ENCODE results near the gene NXN.
"Not testable (repeated sequence)": the region's sequence is repeated elsewhere in the genome, so short reads cannot be mapped to it uniquely, and the experiment has no call there.

The NXN gene

DNA sequence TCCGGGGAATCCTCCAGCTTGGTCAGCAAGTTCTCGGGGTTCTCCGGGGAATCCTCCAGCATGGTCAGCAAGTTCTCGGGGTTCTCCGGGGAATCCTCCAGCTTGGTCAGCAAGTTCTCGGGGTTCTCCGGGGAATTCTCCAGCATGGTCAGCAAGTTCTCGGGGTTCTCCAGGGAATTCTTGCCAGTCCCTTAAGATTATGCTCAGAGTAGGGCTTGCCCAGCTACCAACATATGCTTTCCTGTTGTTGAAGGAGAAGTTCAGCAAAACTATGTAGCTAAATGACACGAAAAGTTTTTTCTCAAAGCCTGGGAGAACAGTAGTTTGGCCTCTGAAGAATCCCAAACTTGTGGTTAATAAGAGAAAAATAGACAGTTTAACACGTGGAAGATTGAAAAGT, 112.3 kb downstream of the NXN start:
- not testable (repeated sequence) for DNase-seq (ENCODE audit: low read depth in 3 of 3, low spot score in 1 of 3)

DNA sequence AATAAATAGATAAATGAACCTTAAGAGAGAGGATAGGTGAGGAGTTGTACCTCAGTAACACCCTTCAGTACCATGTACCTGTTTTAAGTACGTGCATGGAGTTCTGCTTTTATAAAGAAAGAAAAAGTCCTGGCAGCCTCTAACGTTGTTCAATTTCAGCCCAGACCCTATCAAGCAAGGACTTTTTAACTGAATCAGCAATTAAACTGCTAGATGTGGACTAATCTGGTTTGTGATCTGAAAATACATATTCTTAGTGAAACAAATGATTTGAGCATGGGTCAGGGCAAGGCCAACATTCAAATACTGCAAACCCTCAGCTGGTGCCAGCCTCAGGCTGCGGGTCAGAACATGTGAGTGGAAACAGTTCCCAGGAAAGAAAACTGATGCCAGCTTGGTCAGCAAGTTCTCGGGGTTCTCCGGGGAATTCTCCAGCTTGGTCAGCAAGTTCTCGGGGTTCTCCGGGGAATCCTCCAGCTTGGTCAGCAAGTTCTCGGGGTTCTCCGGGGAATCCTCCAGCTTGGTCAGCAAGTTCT, 112.9 kb downstream of the NXN start:
- no peak for DNase-seq (ENCODE audit: low read depth in 3 of 3, low spot score in 1 of 3)

DNA sequence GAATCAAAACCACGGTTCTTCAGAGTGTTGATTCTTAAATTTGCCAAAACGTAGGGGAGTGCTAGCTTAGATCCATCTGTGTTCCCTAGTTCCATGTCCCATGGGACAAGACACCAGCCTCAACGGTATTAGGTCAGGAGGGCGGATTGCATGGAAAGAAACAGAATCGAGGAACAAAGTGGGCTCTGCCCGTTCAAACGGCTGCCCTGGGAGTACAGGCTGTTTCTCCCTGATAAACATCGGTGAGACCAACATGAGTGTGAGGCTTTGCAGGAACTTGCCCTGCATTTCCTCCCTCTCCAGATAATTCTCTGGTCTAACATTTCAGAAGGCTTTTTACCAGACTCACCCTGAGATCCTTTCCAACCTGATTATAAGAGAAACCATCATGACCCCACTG, 115.3 kb downstream of the NXN start:
- no peak for DNase-seq (ENCODE audit: low read depth in 3 of 3, low spot score in 1 of 3)

DNA sequence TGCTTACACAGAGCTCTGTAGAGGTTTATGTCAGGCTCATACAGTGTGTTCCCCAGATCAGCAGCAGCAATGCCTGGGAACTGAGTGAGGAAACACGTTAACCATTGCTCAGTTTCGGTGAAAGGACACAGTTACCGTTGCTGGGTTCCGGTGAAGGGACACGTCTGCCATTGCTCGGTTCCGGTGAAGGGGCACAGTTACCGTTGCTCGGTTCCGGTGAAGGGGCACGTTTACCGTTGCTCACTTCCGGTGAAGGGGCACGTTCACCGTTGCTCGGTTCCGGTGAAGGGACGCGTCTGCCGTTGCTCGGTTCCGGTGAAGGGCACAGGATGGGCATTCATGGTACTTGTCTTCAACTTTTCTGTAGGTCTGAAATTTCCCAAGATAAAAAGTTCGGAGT, 115.7 kb downstream of the NXN start:
- no peak for DNase-seq (ENCODE audit: low read depth in 3 of 3, low spot score in 1 of 3)

DNA sequence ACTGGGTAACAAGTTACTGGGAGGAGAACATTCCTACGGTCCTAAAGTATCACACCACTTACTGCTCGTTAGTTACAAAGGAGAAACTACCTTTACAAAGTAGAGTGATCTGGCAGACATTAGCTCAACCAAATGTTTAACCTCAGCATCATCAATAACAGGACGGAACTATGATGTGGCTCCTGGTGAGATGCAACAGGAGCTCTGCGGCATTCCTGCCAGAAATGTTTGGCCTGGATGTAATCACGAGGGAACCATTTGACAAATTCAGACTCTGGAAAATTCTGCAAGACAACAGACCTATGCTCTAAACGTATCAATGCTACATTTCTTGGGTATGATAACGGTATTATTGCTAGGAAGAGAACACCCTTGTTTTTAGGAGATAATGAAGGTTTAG, 117.0 kb downstream of the NXN start:
- no peak for DNase-seq (ENCODE audit: low read depth in 3 of 3, low spot score in 1 of 3)

DNA sequence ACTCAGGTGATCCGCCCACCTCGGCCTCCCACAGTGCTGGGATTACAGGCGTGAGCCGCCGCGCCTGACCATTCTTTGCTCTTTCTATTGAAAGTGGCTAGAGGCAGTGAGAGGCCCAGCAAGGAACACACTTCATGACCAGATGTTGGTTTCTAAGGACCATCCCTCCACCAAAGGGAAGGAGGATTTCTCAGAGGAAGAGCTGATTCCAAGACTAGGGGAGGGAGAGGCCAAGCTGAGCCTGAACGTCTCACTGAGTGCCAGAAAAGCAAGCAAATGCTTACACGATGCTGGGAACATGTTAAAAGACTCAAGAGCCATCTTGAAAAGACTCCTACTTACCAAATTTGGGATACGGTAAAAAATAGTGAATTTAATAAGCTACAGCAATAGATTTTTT, 118.2 kb downstream of the NXN start:
- no peak for DNase-seq (ENCODE audit: low read depth in 3 of 3, low spot score in 1 of 3)

DNA sequence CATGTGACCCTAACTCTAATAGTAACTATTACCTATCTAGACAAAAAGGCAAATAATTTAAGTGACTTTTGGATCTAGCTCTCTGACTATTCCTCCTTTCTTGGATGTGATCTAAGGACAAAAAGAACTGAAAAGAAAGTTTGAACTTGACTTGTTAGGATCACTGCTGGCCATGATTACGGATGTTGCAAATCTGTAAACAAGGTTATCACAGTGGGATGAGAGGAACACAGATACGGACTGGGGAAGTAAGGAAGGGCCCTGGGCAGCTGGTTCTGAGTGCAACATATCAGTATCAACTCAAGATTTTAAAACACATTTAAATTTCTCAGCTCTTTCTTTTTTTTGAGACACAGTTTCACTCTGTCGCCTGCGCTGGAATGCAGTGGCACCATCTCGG, 118.8 kb downstream of the NXN start:
- DNase-seq (ENCODE audit: low read depth in 3 of 3, low spot score in 1 of 3) = no peak

DNA sequence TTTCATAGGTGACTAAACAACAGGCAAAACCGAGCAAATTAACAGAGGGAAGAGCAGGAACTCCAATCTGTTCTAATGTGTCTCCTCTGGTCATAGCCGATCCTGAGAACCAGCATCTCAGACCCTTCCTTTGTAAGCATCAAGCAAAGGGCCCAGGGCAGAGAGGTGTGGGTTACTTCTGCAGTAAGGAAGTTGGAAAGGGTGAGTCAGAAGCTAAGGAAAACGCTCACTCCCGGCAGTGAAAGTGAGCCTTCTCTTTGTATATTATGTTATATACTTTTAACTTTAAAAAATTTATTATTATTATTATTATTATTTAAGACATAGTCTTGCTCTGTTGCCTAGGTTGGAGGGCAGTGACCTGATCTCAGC, 119.8 kb downstream of the NXN start:
- no peak for DNase-seq (ENCODE audit: low read depth in 3 of 3, low spot score in 1 of 3)

DNA sequence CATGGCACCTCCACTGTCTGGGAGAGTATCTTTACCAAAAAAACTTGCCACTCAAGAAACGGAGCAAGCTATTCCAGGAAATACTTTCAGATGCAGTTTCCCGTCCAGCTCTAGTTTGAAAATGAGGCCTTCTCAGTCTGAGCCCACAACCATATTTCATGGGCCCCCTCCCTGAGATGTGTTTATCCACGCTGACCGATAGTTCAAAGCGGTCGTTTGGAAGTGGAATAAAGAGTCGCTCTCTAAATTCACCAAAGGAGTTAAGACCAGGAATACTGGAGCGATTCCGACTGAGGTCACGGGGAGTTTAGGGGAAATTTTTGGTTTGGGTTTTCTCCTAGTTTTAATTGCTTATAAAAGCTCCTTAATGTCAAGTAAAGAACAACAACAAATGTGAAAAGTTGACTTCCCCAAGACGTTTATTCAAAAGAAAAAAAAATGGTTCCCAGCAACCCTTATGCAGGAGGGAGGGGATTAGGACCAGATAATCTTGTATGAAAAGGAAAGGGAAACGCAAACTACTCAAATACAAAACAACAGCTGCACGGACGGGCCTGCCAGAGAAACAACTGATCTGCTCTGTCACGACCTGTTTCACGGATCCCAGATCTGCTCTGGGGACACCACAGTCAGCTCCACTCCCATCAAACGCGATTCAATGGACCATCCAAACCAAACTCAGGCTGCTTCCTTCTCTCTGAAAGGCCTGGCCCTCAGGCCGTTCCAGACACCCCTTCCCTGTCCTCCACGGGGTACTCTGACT, 120.3 kb downstream of the NXN start:
- DNase-seq (ENCODE audit: low read depth in 3 of 3, low spot score in 1 of 3) = no peak

DNA sequence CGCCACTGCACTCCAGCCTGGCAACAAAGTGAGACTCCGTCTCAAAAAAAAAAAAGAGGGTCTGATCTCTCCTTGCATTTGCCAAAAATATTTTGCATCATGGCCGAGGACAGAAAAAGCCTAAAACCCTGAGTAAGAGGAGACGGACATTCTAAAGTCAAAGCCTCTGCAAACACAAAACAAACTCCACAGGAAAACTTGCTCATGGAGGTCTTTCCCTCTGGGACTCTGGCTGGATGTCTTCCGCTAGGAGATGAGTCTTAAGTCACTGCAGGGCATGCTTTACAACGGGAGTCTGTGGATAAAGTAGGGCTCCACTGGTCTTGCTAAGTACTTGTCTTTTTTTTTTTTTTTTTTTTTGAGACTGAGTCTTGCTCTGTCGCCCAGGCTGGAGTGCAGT, 123.4 kb downstream of the NXN start:
- DNase-seq (ENCODE audit: low read depth in 3 of 3, low spot score in 1 of 3) = no peak

DNA sequence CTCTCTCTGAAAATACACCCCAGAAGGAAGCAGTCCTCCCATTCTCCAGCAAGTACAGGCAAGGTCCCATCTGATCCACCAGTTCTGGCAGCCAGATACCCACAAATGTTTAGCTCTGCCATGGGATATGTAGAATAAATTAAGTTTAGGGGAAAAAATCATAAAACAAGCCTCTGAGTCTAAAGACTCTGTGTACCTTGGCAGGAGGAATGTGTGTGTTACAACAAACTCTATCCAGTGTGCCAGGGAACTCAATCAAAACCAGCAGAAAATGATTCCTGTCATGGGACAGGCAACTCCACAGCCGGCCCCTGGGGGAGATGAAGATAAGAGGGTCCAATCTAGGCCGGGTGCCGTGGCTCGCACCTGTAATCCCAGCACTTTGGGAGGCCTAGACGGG, 124.0 kb downstream of the NXN start:
- no peak for DNase-seq (ENCODE audit: low read depth in 3 of 3, low spot score in 1 of 3)

DNA sequence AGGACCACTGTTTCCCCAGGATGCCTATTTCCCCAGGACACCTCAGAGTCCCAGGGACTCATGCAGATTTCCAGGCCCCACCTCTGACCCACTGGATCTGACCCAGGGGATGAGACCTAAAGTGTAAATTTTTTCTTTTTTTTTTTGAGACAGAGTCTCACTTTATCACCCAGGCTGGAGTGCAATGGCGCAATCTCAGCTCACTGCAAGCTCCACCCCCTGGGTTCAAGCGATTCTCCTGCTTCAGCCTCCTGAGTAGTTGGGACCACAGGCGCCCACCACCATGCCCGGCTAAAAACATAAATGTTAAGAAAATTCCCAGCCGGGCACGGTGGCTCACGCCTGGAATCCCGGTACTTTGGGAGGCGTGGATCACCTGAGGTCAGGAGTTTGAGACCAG, 126.7 kb downstream of the NXN start:
- not testable (repeated sequence) for DNase-seq (ENCODE audit: low read depth in 3 of 3, low spot score in 1 of 3)

DNA sequence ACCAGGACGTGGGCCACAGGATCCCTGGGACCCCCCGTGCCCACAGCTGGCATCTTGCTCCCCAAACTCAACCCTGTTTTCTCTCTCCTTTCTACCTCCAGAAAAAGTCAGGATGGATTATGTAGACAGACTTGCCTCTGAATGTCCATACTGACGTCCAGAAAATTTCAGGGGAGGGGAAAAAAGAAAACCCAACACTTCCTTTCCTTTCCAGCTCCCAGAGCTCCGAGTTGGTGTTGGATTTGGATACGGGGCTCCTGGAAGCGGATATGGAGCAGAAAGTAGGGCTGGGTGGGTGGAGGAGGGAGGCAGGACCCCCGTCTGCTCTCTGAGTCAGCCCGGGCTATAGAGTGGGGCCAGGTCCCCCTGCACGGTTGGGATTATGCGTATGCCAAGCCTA, 127.2 kb downstream of the NXN start:
- no peak for DNase-seq (ENCODE audit: low read depth in 3 of 3, low spot score in 1 of 3)

DNA sequence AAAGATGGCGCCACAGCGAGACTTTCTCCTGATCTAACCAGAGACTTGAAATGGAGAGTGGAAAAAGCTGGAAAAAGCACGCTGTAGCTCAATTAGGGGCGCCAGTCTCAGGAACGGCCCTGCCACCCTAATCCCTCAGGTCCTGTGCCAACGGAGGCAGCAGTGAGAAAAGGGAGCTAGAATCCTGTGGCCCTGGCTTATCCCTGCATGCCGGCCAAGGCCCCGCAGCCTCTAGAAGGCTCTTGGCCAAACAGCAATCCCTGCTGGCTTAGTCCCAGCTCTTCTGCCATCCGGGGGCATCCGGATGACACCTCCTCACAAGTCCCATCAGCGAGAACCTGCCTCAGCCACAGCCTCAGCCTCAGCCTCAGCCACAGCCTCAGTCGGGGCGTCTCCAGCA, 127.7 kb downstream of the NXN start:
- DNase-seq (ENCODE audit: low read depth in 3 of 3, low spot score in 1 of 3) = no peak

DNA sequence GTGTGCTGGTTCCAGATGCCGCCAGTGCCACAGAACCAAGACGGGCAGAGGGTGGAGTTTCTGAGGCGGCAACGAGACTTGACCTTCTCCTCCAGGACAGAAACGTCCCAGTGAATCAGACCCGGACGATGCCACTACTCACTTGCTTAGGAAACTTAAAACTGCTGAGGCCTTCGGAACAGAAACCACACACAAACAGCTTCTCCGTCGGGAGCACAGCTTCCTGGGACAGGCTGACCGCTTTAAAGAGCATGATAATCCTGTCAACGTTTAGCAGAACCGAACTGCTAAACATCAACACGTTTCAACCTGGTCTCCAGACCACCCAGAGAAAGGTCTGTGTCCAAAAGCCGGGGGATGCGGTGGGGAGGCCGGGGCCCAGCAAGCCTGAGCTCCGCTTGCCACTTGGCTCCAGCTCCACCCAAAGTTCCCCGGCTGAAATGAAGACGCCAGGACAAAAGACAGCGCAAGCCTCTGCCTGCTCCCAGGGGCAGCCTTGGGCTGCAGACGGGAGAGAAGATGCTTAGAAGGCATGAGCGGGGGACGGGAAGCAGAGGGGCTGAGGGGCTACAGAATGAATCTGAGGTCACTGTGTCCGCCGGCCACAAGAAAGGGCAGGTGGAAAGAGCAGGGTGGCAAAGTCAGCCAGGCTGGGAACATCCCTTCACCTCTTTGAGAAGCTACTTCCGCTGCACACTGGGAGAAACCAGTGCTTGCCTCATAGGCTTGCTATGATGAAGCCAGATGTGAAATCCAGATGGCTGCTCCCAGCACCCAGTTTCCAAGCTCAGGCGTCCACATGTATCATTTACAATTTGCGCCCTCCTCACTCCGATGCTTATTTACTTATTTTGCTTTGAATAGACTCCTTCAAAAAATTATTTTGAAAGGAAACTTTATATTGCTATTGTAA, 128.5 kb downstream of the NXN start:
- no peak for DNase-seq (ENCODE audit: low read depth in 3 of 3, low spot score in 1 of 3)

DNA sequence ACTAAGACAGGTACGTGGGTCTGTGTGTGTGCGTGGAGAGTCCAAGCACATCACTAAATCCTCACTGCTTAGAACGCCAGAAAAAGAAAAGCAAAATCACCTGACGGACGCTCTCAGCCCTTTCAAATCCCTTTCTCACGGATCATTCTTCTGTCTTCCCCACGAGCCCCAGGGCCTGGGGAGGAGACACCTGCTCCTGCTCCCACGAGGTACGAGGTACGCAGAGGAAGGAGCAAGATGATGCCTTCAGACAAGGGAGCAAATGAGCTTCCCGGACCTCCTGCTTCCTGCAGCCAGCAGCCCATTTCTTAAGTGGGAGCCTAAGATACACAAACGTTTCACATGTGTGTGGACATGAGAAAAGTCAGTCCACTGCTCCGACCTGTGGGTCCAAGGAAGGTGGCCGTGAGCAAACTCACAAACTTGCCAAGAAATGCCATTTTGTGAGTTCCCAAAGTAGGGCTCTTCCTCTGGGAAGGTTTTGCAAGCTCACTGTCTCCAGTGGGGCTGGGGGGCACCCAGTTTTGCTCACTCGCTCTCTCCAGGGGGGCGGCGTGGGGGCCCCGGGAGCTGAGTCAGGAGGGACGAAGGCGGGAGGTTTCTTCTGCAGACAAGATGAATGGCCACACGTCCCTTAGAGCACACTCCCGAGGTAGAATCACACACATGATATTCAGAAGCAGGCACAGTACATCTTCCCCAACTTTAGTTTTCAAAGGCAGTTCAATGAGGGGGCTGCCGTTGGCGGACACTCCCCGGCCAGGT, 129.3 kb downstream of the NXN start:
- no peak for DNase-seq (ENCODE audit: low read depth in 3 of 3, low spot score in 1 of 3)

DNA sequence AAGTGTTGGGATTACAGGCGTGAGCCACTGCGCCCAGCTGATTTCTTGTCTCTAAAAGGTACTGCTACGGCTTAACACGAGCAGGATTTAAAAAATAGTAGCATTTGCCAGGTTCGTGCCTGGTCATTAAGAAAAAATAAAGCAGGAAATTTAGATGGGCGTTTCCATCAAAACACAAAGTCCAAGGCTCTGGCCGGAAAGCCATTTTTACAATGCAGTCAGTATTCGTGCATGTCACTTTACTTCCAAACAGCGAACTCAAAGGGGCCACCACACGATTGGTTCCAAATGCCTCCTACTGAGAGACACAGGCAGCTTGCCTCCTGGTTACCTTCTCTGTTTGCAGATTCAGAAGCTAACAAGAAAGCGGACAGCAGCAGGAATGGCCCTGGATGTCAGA, 131.2 kb downstream of the NXN start:
- no peak for DNase-seq (ENCODE audit: low read depth in 3 of 3, low spot score in 1 of 3)

DNA sequence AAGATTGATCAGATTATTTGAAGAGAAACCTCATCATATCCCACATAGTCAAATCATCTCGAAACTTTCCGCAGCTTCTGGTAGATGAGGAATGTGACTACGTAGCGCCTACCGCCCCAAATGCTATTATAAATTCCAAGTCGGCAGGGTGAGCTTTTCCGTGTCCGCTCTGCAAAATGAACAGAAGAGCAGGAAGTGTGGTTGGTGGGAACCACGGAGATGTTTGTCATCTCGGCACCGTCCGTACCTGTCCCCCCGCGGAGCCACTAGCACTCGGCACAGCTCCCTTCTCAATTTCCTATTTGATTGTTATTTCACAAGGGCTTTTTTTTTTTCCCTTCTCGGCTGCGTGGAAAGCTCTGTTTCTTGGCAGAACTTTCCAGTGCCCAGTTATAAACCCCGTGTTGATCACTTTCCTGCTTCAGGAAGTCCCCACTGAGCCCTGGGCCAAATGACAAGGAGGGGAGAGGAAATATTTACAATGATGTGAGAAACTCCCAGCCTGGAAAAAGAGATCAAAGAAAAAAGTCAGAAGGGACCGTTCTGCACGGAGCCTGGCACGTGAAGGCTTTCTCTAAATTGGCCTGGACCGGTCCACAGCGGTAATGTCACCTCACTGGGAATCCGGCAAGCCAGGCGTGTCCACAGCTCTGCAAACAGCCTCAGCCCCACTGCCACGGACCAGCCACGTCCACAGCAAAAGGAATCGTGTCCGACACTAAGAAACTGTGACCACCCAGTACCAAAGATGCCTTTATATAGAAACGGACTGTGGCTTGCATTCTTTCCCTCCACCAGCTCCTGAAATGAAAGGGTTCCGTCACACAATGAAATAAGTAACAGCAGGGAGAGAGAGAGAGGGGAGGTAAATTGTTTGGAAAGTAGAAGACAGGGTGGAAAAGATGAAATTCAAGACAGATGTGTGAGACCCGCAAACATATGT, 132.4 kb downstream of the NXN start:
- DNase-seq (ENCODE audit: low read depth in 3 of 3, low spot score in 1 of 3) = no peak

DNA sequence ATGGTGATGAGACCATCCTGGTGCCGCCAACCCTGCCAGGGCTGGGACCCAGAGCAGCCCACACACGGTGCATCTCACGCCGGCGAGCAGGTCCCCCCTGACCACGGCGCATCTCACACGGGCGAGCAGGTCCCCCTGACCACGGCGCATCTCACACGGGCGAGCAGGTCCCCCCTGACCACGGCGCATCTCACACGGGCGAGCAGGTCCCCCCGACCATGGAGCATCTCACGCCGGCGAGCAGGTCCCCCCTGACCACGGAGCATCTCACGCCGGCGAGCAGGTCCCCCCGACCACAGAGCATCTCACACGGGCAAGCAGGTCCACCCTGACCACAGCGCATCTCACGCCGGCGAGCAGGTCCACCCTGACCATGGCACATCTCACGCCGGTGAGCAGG, 138.3 kb downstream of the NXN start:
- no peak for DNase-seq (ENCODE audit: low read depth in 3 of 3, low spot score in 1 of 3)

DNA sequence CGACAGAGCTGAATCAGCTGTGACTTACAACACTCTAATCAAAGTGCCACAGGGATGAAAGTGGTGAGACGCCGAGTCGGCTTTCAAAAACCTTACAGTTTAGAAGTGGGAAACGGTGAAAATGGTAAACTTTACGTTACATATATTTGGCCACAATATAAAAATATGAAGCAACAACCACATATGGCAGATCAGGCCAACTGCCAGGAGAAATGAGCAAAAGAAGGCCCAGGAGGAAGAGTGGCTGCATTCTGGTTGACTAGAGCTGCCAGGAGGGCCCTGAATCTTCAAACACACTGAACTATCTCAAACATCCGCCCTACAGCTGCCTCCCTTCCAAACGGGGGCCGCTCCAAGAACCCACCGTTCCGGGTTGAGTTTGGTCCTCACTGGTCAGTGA, 141.1 kb downstream of the NXN start:
- no peak for DNase-seq (ENCODE audit: low read depth in 3 of 3, low spot score in 1 of 3)

DNA sequence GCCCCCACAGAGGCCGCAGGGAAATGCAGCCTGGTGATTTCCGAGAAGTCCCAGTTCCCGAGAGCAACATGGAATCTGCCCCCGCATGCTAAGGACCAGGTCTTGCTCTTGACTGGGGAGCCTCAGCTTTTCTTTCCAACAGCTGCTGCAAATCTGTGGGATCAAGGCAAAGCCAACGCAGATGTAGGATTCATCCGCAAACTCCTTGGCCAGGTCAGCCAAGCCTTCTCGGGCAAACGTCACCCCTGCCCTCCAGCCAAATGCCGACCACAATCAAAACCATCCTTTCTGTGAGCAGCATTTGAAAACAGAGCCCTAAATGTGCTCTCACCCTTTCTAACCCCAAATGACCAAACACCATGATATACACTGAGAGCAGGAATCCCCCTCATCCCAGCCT, 143.4 kb downstream of the NXN start:
- DNase-seq (ENCODE audit: low read depth in 3 of 3, low spot score in 1 of 3) = no peak
